ENCODE measurements around the gene SP5. TPM values are rescaled to one million over a fixed set of nuclear protein-coding genes. Genes with fewer than 3 reads are reported as not detected.

The SP5 gene
- polyA plus RNA-seq, 5 donors, result 7.1 to 16.9 (median 8.5) TPM

Other genes starting within 250 kb of the SP5 start
- 10 to 100 TPM in 4 of 5 donors, 1 to 10 TPM in 1; 9.6 to 16.3 (median 12.0) TPM for gene ERICH2, start 55.0 kb downstream of the SP5 start, polyA plus RNA-seq (ENCODE audit: insufficient read depth in 1 of 5, insufficient read length in 5 of 5, low replicate concordance in 1 of 5)
- 1 to 10 TPM in 2 of 5 donors, under 1 TPM in 3; 0.93 to 1.1 (median 0.95) TPM for gene GAD1, start 101.5 kb downstream of the SP5 start, polyA plus RNA-seq (ENCODE audit: insufficient read depth in 1 of 5, insufficient read length in 5 of 5, low replicate concordance in 1 of 5)
- 10 to 100 TPM; 73.3 to 84.3 (median 81.6) TPM for gene GORASP2, start 213.9 kb downstream of the SP5 start, polyA plus RNA-seq (ENCODE audit: insufficient read depth in 1 of 5, insufficient read length in 5 of 5, low replicate concordance in 1 of 5)

Measured in right lung (tissue), 5 donors.